GM04503 (cell line): Measurements from ENCODE around the gene BUB3.

Source experiments
- DNase-seq: peaks from one replicate; pipeline ENCODE4 v3.0.0-alpha.2; 2012; ENCODE audit warnings: low read depth

BUB3 gene

GRCh38 chr10:123204127-123204461 is 49.9 kb downstream of the BUB3 start:
- no peak for DNase-seq

GRCh38 chr10:123205041-123205440 is 50.8 kb downstream of the BUB3 start:
- no peak for DNase-seq

- DNase-seq, result no peak
These were observed 57.9 kb downstream of the BUB3 start for GRCh38 chr10:123212063-123212462.

DNA sequence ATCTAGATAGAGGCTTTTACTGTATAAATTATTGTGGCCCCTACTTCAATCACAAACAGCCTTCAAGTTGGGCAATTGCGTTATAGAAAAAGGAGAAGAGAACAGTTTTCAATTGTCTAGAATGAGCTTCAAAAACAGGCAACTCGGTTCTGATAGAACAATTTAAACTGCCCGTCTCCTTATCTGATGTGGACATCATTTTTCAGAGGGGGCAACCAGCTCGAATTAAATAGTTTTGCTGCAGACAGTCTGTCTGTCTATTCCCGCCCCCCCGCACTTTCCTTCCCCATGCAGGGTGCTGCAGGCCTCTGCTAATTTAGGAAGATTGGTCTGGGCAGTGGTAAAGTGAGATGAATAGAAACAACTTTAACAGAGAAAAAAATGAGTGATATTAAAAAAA is 58.4 kb downstream of the BUB3 start:
- no peak for DNase-seq

- no peak for DNase-seq
These were observed 59.0 kb downstream of the BUB3 start for GRCh38 chr10:123213192-123213591.
